ENCODE results near the gene KCNK13.
"Not testable (repeated sequence)": the region's sequence is repeated elsewhere in the genome, so short reads cannot be mapped to it uniquely, and the experiment has no call there.

Gene KCNK13

DNA sequence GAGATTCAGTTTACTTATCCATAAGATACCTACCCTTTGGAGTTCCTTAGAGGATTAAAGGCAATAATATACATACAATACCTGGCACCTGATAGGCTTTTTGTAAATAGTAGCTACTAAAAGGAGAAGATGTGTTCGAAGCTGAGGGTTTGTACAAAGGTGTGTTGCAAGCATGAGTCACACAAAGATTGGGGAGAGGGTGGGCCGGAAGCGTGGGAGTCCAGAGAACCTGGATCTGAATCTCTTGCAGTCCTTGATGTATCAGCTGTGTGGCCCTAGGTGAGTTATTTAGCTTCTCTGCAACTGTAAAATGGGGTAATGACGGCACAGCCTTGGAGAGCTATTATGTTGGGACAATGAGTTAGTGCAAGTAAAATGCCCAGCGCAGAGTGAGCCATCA, 132.9 kb downstream of the KCNK13 start:
- DNase-seq: no peak

GRCh38 chr14:90198541-90199060, 136.8 kb downstream of the KCNK13 start:
- DNase-seq: no peak

GRCh38 chr14:90200546-90200945, 138.8 kb downstream of the KCNK13 start:
- DNase-seq: not testable (repeated sequence)

GRCh38 chr14:90201344-90201743, 139.6 kb downstream of the KCNK13 start:
- DNase-seq: no peak

DNA sequence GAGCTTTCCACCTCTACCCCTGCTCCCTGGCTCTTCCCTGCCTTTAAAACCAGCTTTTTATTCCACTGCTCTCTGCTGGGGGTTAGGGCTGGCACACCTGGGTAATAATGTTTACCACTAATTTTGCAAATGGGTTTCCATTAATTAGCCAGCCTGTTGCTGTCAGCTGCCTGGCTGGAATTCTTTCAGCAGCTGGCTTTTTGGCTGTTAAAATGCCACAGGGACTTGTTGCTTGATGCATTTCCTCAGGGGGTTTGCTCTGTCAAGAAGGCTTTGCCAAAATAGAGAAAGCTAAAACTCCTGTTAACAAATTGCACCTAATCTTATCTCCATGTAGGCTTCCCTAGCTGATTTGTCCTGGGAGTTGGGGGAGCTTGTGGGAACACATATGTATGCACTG, 142.7 kb downstream of the KCNK13 start:
- DNase-seq: no peak

DNA sequence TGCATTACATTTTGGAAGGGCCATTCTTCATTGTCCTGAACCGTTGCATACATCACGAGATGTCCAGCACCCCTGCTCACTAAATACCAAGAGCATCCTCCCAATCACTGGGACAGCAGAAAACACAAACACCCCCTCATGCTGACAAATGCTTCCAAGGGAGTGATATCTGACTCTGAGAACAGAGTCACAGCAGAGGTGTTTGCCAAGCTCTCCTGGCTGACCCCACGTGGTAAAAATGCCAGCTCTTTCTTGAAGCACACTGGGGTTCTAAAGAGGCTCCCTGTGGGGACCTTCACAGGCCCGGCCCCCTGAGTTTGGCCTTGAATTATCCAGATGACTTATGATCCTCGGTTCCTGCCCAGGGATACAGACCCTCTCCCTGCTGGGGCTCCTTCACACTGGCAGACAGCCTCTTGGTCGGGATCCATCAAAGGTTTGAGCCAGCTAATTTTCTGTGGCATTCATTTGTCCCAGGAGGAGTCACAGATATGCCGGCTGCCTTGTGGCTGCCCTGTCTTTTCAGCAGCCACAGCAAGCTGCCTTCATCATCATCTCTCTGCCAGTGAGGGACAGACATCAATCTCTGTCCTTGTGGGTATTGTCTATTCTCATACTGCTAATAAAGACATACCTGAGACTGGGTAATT, 151.4 kb downstream of the KCNK13 start:
- no peak for DNase-seq

- no peak for DNase-seq
Observed at GRCh38 chr14:90228478-90228877, 166.7 kb downstream of the KCNK13 start.

DNA sequence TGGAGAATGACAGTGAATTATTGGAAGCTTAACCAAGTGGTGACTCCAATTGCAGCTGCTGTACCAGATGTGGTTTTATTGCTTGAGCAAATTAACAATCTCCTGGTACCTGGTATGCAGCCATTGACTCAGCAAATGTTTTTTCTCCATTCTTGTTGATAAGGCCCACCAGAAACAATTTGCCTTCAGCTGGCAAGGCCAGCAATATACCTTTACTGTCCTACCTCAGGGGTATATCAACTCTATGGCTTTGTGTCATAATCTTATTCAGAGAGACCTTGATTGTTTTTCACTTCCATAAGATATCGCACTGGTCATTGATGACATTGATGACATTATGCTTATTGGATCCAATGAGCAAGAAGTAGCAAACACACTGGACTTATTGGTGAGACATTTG, 168.1 kb downstream of the KCNK13 start:
- not testable (repeated sequence) for DNase-seq
